ENCODE measurements around the gene EPHA4. TPM values are rescaled to one million over a fixed set of nuclear protein-coding genes. Genes with fewer than 3 reads are reported as not detected.

The EPHA4 gene
- 11.9 and 16.7 TPM in 2 replicates for total RNA-seq

DNA sequence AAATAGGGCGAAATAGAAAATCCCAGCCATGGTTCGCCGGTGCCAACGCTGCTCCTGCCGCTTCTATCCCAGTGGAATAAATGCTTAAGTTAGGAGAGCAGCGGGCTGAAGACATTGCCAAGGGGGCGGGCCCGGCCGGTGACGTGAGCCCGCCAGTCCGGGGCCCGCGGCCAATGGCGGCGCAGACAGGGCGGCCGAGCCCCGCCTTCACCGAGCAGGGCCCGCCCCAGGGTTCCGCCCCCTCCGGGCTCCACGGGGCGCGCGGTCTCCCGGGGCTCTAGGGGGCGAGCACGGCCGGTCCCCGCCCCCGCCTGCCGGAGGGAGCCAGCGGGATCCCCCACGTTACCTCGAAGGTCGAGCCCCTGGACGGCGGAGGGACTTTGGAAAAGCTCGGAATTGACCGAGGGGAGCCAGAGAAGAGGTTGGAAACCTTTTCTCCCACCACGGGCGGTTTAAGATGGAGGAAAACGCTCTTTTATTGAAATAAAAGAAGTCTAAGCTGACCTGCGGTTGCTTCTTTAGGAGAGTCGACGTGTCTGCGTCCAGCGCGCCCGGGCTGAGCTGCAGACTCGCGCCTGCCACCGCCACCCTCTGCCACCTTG is at the start of gene EPHA4:
Gene EPHA4 (minus strand): TSS at position 86 of the 602 bp plus-strand sequence. CDS start 56 bp downstream, at position 30.

